Activated naive CD8-positive, alpha-beta T cell treated with anti-CD3 and anti-CD28 coated beads, Interleukin-2, amount 10 ng/mL, durations not matched to agents 7 days and 5 days (primary cell): Measurements from ENCODE around the gene FAM90A1. TPM values are rescaled to one million over a fixed set of nuclear protein-coding genes. Genes with fewer than 3 reads are reported as not detected.
"Not testable (repeated sequence)": the region's sequence is repeated elsewhere in the genome, so short reads cannot be mapped to it uniquely, and the experiment has no call there.

ENCODE experiments used
- ATAC-seq: fragments of 150-1000 bp; cut with Tn5 transposase; one replicate; pipeline ENCODE4 v1.10.0; 2021; ENCODE audit warnings: low read depth, moderate library complexity
- POLR2A ChIA-PET: fragments of 350-600 bp; sonication (Branson Sonifier 250); formaldehyde crosslinking; loops from one replicate; lab custom pipeline; 2021; ENCODE audit warnings: antibody characterized with exemption; lab: Charles Lee
- DNase-seq: peaks from one replicate; pipeline ENCODE4 v3.0.0; 2021
- H3K27ac Mint-ChIP-seq: one replicate; pipeline ENCODE4 v1.8.0; 2022; ENCODE audit warnings: mild to moderate bottlenecking, mixed read lengths
- H3K27me3 Mint-ChIP-seq: one replicate; pipeline ENCODE4 v1.8.0; 2022; ENCODE audit warnings: mild to moderate bottlenecking, moderate library complexity, mixed read lengths
- H3K36me3 Mint-ChIP-seq: one replicate; pipeline ENCODE4 v1.8.0; 2021; ENCODE audit warnings: mild to moderate bottlenecking, mixed read lengths
- H3K4me1 Mint-ChIP-seq: one replicate; pipeline ENCODE4 v1.8.0; 2021; ENCODE audit warnings: mixed read lengths
- H3K4me3 Mint-ChIP-seq: one replicate; pipeline ENCODE4 v1.8.0; 2022; ENCODE audit warnings: mild to moderate bottlenecking, moderate library complexity, mixed read lengths
- H3K9me3 Mint-ChIP-seq: one replicate; pipeline ENCODE4 v1.8.0; 2021; ENCODE audit warnings: mixed read lengths
- total RNA-seq, 2 experiments: library from RNA; stranded (reverse); gene quantifications; one replicate each; pipeline ENCODE4 v1.2.3, GENCODE V29; 2021

FAM90A1 gene
- total RNA-seq, result under 1 TPM in 1 of 2 experiments, not detected in 1; 0.11 TPM

GRCh38 chr12:8226992-8227731 lies at the start of gene FAM90A1:
Gene FAM90A1 (minus strand): TSS chr12:8227618. CDS start chr12:8224832, 2,786 bp downstream.
- peaks cover 13% of the 10 kb centered on the region for H3K4me1 Mint-ChIP-seq
- DNase-seq, result peak; percentile 49
- ATAC-seq, H3K36me3 Mint-ChIP-seq, POLR2A ChIA-PET, H3K9me3 Mint-ChIP-seq, H3K27me3 Mint-ChIP-seq: not testable (repeated sequence)
- peak within 1 kb of the TSS; percentile 70 for H3K4me3 Mint-ChIP-seq
- H3K27ac Mint-ChIP-seq, result peak within 1 kb of the TSS; percentile 58

GRCh38 chr12:8276397-8276796 lies 49.0 kb upstream of the FAM90A1 start:
- not testable (repeated sequence) for H3K27me3 Mint-ChIP-seq, DNase-seq

GRCh38 chr12:8266706-8267105 lies 39.3 kb upstream of the FAM90A1 start:
- H3K9me3 Mint-ChIP-seq, H3K27me3 Mint-ChIP-seq, ATAC-seq, H3K36me3 Mint-ChIP-seq, DNase-seq, H3K4me3 Mint-ChIP-seq, H3K4me1 Mint-ChIP-seq, H3K27ac Mint-ChIP-seq, POLR2A ChIA-PET: not testable (repeated sequence)

More at GRCh38 chr12:8276397-8276796, 49.0 kb upstream of the FAM90A1 start:
- H3K36me3 Mint-ChIP-seq, POLR2A ChIA-PET, H3K9me3 Mint-ChIP-seq, H3K4me3 Mint-ChIP-seq, H3K27ac Mint-ChIP-seq, ATAC-seq, H3K4me1 Mint-ChIP-seq: not testable (repeated sequence)

GRCh38 chr12:8264236-8264635 lies 36.8 kb upstream of the FAM90A1 start:
- H3K9me3 Mint-ChIP-seq, H3K27ac Mint-ChIP-seq, ATAC-seq, POLR2A ChIA-PET, DNase-seq, H3K27me3 Mint-ChIP-seq, H3K4me1 Mint-ChIP-seq, H3K36me3 Mint-ChIP-seq, H3K4me3 Mint-ChIP-seq: not testable (repeated sequence)

- H3K4me1 Mint-ChIP-seq, result not testable (repeated sequence)
Observed at GRCh38 chr12:8261111-8261554, 33.7 kb upstream of the FAM90A1 start.

GRCh38 chr12:8256356-8256755 lies 28.9 kb upstream of the FAM90A1 start:
- DNase-seq, POLR2A ChIA-PET, H3K27me3 Mint-ChIP-seq, H3K9me3 Mint-ChIP-seq, H3K36me3 Mint-ChIP-seq, H3K4me1 Mint-ChIP-seq, ATAC-seq, H3K4me3 Mint-ChIP-seq: not testable (repeated sequence)
- H3K27ac Mint-ChIP-seq, result peak overlapping the region; percentile 51

More at GRCh38 chr12:8261111-8261554, 33.7 kb upstream of the FAM90A1 start:
- ATAC-seq, H3K9me3 Mint-ChIP-seq, H3K27ac Mint-ChIP-seq, POLR2A ChIA-PET, H3K4me3 Mint-ChIP-seq, H3K36me3 Mint-ChIP-seq, DNase-seq, H3K27me3 Mint-ChIP-seq: not testable (repeated sequence)

- H3K36me3 Mint-ChIP-seq, POLR2A ChIA-PET: not testable (repeated sequence)
Observed at GRCh38 chr12:8254705-8255104, 27.3 kb upstream of the FAM90A1 start.

GRCh38 chr12:8252056-8252818 lies 24.8 kb upstream of the FAM90A1 start:
- H3K36me3 Mint-ChIP-seq, H3K27ac Mint-ChIP-seq, ATAC-seq, H3K4me3 Mint-ChIP-seq, POLR2A ChIA-PET, H3K27me3 Mint-ChIP-seq, H3K4me1 Mint-ChIP-seq, DNase-seq, H3K9me3 Mint-ChIP-seq: not testable (repeated sequence)

More at GRCh38 chr12:8254705-8255104, 27.3 kb upstream of the FAM90A1 start:
- not testable (repeated sequence) for H3K4me1 Mint-ChIP-seq, H3K4me3 Mint-ChIP-seq, H3K9me3 Mint-ChIP-seq, H3K27me3 Mint-ChIP-seq, ATAC-seq, DNase-seq, H3K27ac Mint-ChIP-seq

GRCh38 chr12:8251616-8252015 lies 24.2 kb upstream of the FAM90A1 start:
- H3K4me1 Mint-ChIP-seq, H3K27me3 Mint-ChIP-seq, H3K27ac Mint-ChIP-seq, ATAC-seq, POLR2A ChIA-PET, H3K9me3 Mint-ChIP-seq, DNase-seq, H3K4me3 Mint-ChIP-seq, H3K36me3 Mint-ChIP-seq: not testable (repeated sequence)

GRCh38 chr12:8246941-8247535 lies 19.6 kb upstream of the FAM90A1 start:
- POLR2A ChIA-PET, DNase-seq: not testable (repeated sequence)
- H3K27me3 Mint-ChIP-seq, result peaks cover 18% of the 10 kb centered on the region

GRCh38 chr12:8243682-8244161 lies 16.3 kb upstream of the FAM90A1 start:
- H3K9me3 Mint-ChIP-seq, H3K36me3 Mint-ChIP-seq, ATAC-seq, DNase-seq: not testable (repeated sequence)
- POLR2A ChIA-PET, result interaction anchor here (1.0 kb wide), 1 partner anchor 18 kb away, joined by 4 read pairs; no protein-coding TSS in a partner anchor
- peak overlapping the region; percentile 95 for H3K4me3 Mint-ChIP-seq
- H3K27ac Mint-ChIP-seq, result peak overlapping the region; percentile 98
- H3K27me3 Mint-ChIP-seq, result peaks cover 18% of the 10 kb centered on the region
- H3K4me1 Mint-ChIP-seq, result peaks cover 16% of the 10 kb centered on the region

More at GRCh38 chr12:8246941-8247535, 19.6 kb upstream of the FAM90A1 start:
- not testable (repeated sequence) for ATAC-seq, H3K27ac Mint-ChIP-seq, H3K4me1 Mint-ChIP-seq, H3K36me3 Mint-ChIP-seq, H3K4me3 Mint-ChIP-seq, H3K9me3 Mint-ChIP-seq

GRCh38 chr12:8242880-8243681 lies 15.7 kb upstream of the FAM90A1 start:
- H3K4me1 Mint-ChIP-seq, result peaks cover 16% of the 10 kb centered on the region
- not testable (repeated sequence) for H3K9me3 Mint-ChIP-seq
- POLR2A ChIA-PET, result interaction anchor here (1.0 kb wide), 1 partner anchor 17 kb away, joined by 4 read pairs; no protein-coding TSS in a partner anchor

More at GRCh38 chr12:8242880-8243681, 15.7 kb upstream of the FAM90A1 start:
- DNase-seq, result peak; percentile 100
- Mint-ChIP-seq H3K4me3 (peak overlapping the region; percentile 95), H3K27ac (peak overlapping the region; percentile 98), H3K27me3 (peaks cover 18% of the 10 kb centered on the region)
- not testable (repeated sequence) for H3K36me3 Mint-ChIP-seq
- peak; percentile 99 for ATAC-seq
